WTC11 (cell line): ENCODE data around the gene STX18.

ENCODE experiments used
- CTCF ChIP-seq: fragments of 200-600 bp; IDR thresholded peaks from 2 replicates; pipeline ENCODE4 v1.8.0; 2022; ENCODE audit warnings: antibody characterized with exemption
- MYBL2 ChIP-seq: sonication (generic); formaldehyde crosslinking; IDR thresholded peaks from 2 replicates; pipeline ENCODE4 v1.8.1; 2023; ENCODE audit warnings: mild to moderate bottlenecking, moderate library complexity, missing genetic modification reagents
- USF1 ChIP-seq: sonication (generic); formaldehyde crosslinking; IDR thresholded peaks from 2 replicates; pipeline ENCODE4 v1.8.0; 2022; ENCODE audit warnings: mild to moderate bottlenecking, missing genetic modification reagents
- USF2 ChIP-seq: sonication (generic); formaldehyde crosslinking; IDR thresholded peaks from 2 replicates; pipeline ENCODE4 v1.8.1; 2023; ENCODE audit warnings: mild to moderate bottlenecking, missing genetic modification reagents, moderate library complexity
- ZNF671 ChIP-seq: fragments of 250-450 bp; sonication (Bioruptor Pico); IDR thresholded peaks from 2 replicates; pipeline ENCODE4 v1.8.0; 2021; ENCODE audit warnings: mild to moderate bottlenecking
- TF ChIP-seq, protein P1 (sequence below): sonication (generic); formaldehyde crosslinking; IDR thresholded peaks from 2 replicates; pipeline ENCODE4 v1.8.0; 2022; ENCODE audit warnings: mild to moderate bottlenecking, missing genetic modification reagents

DNA sequence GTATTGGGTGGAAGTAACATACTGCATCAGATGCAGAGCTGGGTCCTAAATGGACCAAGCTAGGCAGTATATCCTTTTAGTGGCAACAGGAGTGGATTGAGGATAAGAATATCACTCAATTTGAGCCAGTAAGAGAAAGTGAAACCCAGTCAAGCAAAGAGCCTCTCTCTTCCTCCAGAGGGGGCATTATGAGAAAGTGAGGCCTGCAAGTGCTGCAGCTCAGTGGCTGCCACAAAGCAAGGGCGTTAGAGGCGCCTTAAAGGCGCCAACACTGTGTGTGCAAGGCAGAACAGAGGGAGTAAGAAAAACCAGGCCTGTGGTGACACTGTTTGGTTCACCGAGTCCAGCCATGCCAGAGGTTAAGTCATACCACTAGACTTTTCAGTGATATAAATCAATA is 17.5 kb downstream of the STX18 start:
- TF ChIP-seq USF2 (CRISPR knock-in tag) (no peak), MYBL2 (CRISPR knock-in tag) (no peak), CTCF (no peak), ZNF671 (CRISPR knock-in tag) (no peak), USF1 (CRISPR knock-in tag) (no peak)
- TF ChIP-seq, protein P1, sequence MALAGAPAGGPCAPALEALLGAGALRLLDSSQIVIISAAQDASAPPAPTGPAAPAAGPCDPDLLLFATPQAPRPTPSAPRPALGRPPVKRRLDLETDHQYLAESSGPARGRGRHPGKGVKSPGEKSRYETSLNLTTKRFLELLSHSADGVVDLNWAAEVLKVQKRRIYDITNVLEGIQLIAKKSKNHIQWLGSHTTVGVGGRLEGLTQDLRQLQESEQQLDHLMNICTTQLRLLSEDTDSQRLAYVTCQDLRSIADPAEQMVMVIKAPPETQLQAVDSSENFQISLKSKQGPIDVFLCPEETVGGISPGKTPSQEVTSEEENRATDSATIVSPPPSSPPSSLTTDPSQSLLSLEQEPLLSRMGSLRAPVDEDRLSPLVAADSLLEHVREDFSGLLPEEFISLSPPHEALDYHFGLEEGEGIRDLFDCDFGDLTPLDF (CRISPR knock-in tag): no peak
